Measurements from ENCODE around the gene EIF3D.

EIF3D gene

DNA sequence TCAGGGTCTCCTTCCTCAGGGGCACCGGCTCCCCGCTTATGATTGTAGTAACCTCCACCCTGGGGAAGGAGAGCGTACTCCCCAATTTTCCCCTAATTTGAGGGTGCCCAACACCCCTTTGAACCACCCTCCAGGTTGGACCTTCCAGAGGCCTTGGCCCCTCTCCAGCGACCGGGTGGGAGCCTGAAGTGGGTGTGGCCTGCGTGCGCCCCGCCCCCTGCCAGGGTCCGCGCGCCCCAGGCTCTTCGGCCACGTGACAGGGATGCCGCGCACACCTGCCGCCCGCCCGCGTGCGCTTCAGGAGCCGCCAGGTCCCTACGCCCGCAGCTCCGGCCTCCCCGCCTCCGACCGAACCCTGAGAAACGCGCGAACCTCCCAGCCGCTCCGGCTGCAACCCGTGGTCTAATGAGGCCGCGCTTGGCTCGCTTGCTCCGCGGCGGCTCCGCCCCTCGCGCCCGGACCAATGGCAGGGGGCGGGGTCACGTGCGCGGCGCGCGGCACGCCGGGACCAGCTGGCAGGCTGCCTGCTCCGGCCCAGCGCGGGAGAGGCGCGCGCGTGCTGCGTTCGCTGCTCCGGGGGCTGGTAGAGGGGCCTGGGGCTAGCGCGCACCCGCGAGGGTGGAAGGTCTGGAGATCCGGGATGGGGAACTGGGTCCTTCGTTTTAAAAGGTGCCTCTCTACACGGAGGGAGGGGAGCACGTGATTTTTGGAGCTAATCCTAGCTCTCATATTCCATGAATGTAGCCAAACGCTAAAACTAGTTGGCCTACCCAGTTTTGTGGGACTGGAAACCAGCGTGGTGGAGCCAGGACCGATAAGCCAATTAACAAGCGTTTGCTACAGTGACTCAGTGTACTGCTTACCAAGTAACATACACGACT lies 22.1 kb downstream of the EIF3D start, which contains the start of gene FOXRED2:
Gene FOXRED2 (minus strand): TSS at position 404 of the 881 bp plus-strand sequence. CDS start 618 bp downstream, outside the sequence.
- peak; percentile 90 for DNase-seq

DNA sequence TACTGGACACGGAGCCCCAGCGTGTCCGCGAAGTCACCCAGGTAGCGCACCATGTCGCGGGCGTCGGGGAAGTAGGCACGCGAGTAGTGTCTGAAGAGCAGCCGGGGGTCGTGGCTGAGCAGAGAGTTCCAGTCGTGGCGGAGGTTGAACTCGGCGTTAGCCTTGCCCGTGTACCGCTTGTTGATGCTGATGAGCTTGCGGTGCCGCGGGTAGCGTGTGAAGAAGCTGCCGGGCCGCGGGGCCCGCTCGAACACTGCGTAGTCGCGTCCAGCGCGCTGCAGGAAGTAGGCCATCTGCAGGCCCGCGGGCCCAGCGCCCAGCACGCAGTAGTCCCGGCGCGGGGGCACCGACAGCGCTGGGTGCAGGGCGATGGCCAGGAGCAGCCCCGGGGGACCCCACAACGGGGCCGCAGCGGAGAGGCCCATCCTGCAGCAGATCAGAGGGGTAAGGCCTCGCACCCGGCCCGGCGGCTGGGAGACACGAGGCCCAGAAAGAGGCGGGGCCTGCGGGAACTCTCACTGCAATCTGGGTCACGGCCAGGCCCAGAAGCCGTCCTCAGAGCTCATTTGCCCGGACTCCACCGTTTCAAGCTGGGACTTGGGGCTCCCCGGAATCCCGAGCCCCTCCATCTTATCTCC lies 22.8 kb downstream of the EIF3D start:
- DNase-seq, result no peak

DNA sequence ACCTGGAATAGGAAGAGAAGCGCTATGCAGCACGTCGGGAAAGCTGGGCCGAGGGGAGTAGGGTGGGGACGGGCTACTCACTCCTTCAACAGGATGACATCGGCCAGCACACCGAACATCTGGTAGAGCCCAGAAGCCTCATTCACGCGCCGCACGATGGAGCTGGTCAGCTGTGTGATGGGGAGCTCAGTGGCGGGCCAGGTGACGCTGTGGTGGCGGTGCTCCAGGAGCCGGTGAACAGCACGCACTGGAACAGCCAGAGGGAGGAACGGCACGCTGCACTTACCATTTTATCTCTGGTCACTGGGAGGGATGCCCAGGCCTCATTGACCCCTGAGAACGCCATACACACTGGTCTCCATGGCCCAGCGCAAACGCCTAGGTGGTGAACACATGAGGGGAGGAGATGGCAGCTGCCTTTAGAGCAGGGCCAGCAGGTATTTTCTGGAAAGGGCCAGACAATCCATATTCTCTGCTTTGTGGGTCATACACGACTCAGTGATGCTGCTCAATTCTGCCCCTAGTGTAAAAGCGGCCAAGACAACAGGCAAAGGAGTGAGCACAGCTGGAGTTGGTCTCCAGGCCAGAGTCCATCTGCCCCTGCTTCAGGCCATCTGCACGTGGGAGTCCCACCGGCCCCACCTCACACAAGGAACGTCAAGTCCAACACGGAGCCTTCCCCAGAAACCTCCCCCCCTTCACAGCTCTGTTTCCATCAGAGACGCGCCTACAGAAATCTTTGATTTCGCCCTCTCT lies 30.9 kb downstream of the EIF3D start:
- DNase-seq, result no peak

DNA sequence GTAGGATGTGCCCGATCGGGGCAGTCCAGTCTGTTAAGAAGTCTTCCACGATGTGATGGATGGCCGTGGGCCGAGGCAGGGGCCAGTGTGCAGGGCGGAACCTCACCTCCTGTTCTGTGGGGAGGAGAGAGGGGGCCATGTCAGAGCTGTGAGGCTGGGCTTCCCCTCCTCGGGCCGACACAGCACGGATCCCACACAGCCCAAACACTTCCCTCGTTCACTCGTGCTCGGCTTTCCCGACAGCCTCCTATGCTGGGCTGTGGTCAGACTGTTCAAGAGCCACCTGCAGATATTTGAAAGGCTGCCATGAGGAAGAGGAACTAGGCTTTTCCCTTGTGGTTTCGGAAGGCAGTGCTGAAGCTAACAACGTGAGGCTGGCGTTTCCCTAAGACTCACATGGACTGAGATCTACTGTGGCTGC lies 35.3 kb downstream of the EIF3D start:
- no peak for DNase-seq

DNA sequence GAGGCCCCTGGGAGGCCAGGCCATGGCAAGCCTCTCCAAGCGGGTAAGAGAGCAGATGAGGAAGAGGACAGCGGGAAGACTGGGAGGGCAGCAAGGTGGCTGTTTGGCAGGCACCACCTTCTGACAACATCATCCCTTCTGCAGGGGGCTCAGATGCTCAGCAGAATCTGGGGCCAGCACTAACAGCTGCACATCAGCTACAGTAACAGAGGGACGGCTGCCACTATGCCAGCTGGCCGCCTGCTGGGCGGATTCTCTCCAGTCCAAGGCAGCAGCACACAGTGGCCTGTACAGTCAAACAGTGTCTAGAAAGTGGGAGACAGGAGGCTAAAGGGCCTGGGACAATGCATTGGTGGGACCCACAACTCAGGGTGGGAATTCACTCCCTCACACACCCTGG lies 36.9 kb downstream of the EIF3D start:
- no peak for DNase-seq

DNA sequence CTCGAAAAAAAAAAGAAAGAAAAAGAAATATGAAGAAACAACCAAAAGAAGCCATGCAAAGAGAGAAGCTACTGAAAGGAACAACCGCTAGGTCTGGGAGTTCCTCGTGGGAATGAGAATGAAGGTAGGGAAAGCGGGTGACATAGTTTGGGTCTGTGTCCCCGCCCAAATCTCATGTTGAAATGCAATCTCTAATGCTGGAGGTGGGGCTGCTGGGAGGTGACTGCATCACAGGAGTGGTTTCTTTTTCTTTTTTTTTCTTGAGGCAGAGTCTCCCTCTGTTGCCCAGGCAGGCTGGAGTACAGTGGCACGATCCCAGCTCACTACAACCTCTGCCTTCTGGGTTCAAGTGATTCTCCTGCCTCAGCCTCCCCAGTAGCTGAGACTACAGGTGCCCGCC lies 37.8 kb downstream of the EIF3D start:
- DNase-seq, result no peak

DNA sequence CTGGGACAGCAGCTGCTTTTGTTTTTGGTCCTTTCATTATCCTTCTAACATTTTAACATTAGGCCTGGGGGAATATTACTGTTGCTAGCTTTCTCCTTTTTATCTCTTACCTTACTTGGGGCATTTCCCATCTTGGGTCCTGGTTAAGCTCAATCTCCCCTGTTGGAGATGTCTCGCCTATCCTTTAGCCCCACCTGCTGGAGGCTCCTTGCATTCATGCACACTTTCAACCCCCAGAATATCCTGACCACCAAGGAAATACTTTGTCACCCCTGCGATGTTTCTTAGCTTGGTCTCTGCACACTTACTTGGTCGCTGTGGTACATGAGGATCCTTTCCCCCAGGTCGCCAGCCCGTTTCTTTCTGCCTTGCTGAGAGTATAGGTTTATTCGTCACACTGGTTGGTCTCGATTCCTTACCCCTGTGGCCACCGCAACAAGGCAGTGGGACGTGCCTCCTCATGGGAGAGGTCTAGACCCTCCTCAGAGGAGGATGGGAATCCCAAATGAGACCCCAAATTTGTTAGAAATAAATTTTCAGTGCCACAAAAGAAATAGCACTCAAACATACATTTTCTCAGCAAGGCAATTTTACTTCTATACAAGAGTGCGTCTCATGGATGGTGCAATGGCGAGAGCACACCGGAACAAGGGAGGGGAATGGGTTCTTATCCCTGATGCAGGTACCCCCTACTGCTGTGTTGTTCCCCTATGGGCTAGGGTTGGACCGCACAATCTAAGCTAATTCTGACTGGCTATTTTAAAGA lies 42.2 kb downstream of the EIF3D start:
- peak; percentile 56 for DNase-seq

DNA sequence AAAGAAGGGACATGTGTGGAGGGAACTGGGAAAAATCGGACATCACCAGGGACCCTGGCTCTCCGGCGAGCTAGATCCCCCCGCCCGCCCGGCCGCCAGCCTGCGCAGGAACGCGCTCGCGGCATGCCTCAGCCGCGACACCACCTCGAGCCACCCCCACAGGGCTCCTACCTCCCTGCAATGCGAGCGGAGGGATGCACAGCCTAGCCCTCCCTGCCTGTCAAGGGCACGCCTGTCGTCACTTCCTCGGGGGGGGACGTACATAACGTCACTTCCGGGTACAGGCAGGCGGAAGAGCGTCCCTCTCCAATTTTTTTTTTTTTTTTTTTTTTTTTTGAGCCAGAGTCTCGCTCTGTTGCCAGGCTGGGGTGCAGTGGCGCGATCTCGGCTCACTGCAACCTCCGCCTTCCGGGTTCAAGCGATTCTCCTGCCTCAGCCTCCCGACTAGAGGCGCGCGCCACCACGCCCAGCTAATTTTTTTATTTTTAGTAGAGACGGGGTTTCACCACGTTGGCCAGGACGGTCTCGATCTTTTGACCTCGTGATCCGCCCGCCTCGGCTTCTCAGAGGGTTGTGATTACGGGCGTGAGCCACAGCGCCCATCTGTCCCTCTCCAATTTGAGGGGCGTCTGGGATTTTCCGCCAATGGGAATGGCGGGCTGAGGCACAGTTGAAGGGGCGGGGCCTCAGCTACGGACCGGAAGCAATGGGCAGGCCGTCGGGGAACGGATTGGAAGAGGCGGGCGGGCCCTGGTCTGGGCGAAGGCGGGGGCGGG lies 47.4 kb downstream of the EIF3D start, which contains the start of gene TXN2:
Gene TXN2 (minus strand): TSS at position 248 of the 776 bp plus-strand sequence. CDS start 803 bp downstream, outside the sequence.
- DNase-seq, result peak; percentile 97

DNA sequence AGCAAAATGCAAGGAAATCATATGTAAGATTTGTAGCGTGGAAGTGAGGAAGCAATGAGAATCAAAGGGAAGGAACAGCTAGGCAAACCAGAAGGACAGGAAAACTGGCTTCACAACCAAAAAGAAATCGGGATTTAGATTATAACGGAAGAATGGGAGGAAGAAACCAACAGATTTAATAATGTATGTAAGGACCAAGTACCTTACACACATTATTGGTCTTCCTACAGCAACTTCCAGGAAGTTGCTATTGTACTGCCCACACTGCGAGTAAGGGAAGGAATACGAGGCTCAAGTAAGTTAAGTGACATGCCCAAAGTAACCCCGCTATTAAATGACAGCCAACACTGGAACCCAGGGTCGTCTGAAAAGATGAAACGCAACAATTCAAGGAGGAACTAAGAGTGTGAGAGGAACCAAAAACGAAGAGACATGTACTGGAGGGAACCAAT lies 48.0 kb downstream of the EIF3D start:
- DNase-seq, result no peak

DNA sequence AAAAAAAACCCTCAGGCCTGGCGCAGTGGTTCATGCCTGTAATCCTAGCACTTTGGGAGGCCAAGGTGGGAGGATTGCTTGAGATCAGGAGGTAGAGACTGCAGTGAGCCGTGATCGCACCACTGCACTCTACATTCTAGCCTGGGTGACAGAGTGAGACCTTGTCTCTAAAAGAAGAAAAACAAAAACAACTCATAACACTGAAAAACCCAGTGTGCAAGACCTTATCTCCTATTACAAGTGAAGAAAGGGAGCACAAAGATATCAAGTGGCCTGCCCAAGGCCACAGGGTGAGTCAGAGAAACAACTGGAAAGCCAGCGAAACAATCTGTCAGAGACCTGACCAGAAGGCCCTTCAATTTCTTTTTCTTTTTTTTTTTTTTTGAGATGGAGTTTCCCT lies 50.0 kb downstream of the EIF3D start:
- DNase-seq, result no peak

DNA sequence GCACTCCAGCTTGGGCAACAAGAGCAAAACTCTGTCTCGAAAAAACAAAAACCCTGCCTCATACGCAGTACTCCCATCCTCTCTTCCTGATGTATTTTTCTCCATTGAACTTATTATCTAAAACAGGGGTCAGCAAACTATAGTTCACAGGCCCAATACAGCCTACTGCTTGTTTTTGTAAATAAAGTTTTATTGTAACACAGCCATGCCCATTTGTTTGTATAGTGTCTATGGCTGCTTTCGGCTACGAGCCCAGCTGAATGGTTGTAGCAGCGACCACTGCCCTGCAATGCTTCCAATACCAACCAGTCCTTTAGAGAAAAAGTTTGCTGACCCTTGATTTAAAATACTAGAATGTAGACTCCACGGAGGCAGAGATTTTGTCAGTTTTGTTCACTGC lies 53.6 kb downstream of the EIF3D start:
- no peak for DNase-seq

DNA sequence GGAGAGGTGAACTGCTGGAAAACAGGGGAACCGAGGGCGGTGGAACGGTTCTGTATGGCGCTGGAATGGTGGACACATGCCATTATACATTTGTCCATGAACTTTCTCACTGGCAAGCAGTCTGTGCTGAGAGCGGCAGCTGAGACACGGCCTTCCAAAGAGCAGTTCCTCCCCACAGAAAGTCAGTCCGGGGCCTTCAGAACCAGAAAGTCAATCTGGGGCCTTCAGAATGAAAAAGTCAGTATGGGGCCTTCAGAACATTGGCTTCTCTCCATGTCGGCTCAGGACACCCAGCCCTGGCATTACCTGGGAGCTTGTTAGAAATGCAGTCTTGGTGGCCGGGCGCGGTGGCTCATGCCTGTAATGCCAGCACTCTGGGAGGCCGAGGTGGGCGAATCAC lies 56.3 kb downstream of the EIF3D start:
- no peak for DNase-seq

DNA sequence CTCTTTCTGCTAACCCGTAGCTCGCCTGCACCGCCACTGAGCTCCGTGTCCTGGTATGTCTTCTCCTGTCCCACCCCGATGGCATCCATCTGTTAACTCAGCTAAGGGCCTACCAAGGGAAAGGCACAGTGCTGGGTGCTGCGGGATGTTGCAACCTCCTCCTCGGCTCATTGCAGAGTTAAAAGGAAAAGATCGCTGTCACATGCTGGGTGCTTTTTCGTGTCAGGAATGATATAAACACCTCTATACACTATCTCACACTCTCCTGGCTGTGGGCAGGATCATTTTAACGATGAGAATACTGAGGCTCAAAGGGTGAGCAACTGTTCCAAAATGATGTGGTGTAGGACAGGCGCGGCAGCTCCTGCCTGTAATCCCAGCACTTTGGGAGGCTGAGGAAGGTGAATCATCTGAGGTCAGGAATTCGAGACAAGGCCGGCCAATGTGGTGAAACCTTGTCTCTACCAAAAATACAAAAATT lies 57.6 kb downstream of the EIF3D start:
- no peak for DNase-seq

DNA sequence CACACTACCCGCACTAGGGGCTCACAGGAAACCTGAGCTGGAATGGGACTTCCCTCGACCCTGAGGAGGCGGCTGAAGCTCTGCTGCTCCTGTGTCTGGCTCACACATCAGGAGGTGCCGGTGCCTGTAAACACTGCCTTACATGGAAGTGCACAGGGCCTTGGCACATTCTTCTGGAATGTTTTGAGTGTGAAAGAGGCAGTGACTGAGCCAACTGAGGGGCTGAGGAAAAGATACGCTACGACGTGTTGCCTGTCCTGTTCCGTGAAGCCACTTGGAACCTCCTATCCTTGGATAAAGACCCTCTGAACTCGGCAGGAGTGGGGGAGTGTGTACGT lies 58.0 kb downstream of the EIF3D start:
- DNase-seq, result no peak

DNA sequence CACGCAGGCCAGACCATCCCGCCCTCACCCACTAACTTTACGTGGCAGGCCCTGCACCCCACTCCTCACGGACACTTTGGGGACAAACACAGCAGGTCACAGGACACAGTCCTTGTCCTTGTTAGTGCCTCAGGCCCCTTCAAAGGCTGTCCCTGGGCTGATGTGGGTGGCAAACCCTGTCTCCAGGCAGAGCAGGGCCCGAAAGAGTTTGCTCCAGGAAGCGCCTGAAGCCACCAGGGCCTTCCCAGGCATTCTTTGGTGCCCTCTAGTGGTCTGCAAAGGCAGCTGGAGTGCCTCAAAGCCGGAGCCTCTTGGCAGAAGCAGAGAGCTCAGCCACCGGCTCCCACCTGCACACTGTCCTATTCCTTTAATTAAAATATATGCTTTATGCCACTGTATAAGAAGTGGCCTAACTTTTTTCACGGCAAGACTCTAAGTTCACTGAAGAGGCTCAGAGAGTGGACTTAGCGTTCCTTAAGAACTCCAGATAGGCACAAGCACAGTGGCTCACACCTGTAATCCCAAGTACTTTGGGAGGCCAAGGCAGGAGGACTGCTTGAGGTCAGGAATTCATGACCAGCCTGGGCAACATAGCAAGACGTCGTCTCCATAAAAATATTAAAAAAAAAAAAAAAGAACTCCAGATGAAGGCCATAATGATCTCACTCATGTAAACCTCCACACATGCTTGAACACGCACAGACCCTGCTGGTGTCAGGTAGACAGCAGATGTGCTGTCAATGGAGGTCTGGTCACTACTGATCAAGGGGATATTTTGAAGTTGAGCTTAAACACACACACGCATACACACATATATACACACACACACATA lies 58.6 kb downstream of the EIF3D start:
- peak; percentile 90 for DNase-seq

DNA sequence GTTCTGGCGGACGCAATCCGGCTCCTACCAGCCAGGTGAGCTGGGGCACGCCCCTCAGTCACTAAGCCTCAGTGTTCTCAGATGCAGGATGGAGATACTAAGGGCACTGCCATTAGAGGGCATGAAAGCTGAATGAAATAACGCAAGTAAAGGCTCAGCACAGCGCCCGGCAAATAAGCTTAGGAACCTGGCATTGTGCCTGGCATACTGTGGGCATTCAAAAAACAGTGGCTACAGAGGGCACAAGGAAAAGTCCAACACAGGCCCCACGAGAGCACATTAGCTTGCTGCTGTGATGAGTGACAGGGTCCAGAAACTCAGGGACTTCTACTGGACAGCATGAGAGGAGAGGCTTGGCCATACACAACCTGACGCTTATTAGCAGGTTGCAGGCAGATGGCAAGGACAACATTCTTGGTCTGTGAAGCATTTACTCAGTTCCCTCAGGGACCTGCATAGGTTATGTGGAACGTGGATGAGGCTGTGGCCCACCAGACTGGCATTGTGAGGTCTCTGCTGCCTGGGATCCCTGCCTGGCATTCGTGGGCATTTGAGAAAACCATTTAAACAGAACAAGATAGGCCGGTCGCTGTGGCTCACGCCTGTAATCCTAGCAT lies 59.8 kb downstream of the EIF3D start:
- DNase-seq, result no peak

DNA sequence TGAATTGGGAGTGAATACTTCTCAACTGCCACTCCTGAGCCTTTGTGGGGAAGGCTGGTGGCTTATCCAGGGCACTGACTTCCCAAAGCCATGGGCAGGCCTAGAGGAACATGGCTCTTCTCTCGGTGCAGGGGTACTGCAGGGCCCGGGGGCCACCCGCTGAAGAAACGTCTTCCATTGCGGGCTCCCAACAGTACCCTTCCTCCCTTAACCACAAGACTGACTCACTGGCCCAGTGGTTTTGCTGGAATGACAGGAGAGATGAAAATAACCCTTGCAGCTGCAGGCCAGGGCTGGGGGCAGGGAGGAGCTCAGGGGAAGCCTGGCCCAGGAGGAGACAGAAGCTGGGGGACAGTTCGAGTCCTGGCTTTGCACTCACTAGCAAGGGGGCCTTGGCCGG lies 61.0 kb downstream of the EIF3D start:
- DNase-seq, result peak; percentile 39

DNA sequence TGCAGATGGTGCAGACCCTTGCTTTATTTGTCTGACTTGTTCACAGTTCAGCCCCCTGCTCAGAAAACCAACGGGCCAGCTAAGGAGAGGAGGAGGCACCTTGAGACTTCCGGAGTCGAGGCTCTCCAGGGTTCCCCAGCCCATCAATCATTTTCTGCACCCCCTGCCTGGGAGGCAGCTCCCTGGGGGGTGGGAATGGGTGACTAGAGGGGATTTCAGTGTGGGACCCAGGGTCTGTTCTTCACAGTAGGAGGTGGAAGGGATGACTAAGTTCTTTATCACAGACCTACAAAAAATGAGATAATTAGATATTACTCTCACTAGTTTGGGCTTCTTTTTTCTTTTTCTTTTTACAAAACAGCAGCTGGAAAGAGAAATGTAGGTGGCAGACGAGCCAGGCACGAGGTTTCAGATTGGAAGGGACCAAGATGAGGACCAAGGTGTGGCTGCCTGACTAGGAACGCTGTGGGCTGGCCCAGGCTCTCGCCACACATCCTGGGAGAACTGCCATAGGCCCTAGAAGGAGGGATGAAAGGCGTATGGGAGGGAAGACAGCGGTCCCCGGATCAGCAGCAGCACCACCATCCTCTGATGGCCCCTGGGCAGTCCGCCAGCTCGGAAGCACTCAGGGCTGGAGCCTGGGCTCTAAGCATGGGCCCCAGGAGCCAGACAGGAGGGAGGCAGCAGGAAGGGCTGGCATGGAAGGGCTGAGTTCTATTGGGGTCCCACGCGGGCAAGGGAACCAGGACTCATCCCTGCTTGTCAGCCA lies 61.7 kb downstream of the EIF3D start:
- no peak for DNase-seq

DNA sequence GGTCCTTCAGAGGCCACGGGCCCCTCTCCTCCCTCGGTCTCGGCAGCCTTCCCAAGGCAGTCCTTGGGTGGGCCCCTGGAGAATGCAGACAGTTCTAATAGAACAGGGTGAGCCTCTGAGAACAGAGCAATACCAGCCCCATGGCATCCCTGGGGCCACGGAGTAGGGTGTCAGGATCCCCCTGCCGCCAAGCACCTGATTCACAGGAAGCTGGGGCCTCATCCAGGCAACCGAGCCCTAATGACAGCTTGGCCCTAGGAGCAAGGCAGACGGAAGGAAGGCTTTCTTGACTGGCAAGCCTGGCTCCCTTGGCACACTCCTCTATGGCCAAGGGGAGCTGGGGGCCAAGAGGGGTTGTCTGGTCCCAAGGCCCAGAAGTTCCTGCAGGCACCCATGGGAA lies 62.7 kb downstream of the EIF3D start:
- DNase-seq, result no peak

Data from activated CD4-positive, alpha-beta T cell treated with anti-CD3 and anti-CD28 coated beads, Interleukin-2, amount 50 U/mL, for 16 hours (primary cell).